Effector CD4-positive, alpha-beta T cell (primary cell): ENCODE data around the gene ZBTB49.
"Not testable (repeated sequence)": the region's sequence is repeated elsewhere in the genome, so short reads cannot be mapped to it uniquely, and the experiment has no call there.

Source experiments
- DNase-seq: peaks from one replicate; pipeline ENCODE4 v3.0.0-alpha.2; 2020

The ZBTB49 gene

DNA sequence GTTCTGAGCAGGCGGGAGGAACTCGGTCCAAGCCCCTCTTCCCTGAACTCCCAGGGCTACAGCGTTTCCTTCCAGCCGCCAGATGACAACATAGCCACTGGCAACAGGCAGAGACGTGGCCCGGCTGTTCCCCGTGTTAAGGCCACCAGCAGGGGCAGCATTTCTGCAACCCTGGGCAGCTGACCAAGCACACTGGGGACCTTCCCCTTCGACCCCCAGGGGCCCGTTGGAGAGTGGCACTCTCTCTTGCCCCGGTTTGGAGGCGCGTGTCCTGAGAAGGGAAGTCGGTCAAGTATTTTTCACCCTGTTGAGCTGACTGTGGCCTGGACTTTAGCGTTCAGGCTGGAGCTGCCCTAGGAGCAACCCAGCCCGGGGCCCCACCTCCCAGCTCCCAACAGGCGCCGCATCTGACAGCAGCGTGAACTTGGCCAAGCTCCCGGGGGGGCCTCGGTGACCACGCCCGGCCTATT lies 37.6 kb downstream of the ZBTB49 start:
- DNase-seq = no peak

GRCh38 chr4:4328206-4328605 lies 38.2 kb downstream of the ZBTB49 start:
- DNase-seq = no peak

GRCh38 chr4:4328840-4329239 lies 38.8 kb downstream of the ZBTB49 start:
- no peak for DNase-seq

- DNase-seq = no peak
Measured at GRCh38 chr4:4329496-4329895, 39.4 kb downstream of the ZBTB49 start.

- DNase-seq = no peak
Measured at GRCh38 chr4:4330794-4331193, 40.7 kb downstream of the ZBTB49 start.

DNA sequence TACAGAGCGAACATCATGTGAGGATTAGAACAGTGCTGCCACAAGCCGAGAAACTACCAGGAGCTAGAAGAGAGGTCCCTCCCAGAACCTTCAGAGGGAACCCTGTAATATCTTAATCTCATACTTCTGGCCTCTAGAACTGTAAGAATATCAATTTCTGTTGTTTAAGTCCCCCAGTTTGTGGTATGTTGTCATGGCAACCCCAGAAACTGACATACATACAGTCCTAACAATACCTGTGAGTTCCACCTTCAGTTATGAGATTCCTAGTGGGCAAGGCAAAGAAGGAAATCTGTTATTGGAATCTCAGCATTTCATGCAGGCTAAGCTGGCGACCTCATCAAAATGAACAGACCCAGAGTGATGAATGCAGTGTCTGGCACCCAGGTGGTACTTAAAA lies 42.5 kb downstream of the ZBTB49 start:
- no peak for DNase-seq

DNA sequence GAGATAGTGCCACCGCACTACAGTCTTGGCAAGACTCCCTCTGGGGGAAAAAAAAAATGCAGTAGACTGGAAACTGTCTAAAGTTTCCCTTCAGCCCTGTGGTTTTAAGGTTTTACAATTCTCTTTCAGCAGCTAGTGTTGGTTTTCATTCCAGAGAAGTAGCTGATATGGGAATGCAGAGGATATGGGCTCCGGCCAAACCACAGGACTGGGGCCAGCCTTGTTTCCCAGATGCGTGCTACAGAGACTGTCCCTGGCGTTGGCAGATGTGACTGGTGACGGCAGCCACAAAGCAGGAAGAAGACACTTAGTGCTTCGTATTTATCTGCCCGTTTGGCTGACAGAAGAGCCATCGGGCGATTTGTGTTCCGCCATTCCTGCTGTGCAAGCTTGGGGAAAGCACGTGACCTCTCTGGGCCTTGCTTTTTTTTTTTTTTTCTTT lies 43.2 kb downstream of the ZBTB49 start:
- no peak for DNase-seq

- DNase-seq = peak; percentile 66
Measured at GRCh38 chr4:4334798-4335520, 44.9 kb downstream of the ZBTB49 start.

DNA sequence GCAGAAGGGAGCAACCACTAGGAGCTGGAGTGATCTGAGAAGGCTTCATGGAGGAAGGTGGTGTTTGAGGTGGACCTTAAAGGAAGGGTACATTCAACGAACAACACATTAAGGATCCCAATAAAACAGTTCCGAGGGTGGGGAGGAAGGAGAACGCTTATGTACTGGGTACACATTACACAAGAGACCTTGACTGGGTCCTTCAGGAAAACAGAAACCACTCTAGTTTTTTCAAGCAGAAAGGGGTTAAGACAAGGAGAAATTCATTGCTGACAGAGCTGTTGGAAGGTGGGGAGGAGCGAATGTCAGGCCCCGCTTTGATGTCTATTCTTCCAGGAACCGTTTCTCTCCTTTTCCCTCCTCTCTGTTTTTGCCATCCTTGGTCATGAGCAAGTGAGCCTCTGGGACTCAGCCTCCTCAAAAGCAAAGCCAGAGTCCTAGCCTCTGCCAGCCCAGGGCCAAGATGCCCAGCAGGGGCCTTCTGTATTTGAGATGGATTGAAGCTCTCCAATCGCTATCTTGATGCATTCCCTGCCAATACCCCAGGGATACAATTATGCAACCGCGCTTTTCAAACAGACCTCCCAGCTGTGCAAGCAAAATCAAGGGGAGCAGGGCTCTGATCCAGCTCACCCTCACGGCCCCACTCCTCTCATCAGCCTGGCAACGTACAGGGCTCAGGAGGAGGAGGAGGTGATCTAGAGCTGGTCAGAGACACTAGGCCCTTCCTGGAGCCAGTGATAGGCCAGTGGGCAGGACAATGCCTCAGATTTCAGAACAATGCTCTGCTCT lies 48.4 kb downstream of the ZBTB49 start:
- DNase-seq = no peak

DNA sequence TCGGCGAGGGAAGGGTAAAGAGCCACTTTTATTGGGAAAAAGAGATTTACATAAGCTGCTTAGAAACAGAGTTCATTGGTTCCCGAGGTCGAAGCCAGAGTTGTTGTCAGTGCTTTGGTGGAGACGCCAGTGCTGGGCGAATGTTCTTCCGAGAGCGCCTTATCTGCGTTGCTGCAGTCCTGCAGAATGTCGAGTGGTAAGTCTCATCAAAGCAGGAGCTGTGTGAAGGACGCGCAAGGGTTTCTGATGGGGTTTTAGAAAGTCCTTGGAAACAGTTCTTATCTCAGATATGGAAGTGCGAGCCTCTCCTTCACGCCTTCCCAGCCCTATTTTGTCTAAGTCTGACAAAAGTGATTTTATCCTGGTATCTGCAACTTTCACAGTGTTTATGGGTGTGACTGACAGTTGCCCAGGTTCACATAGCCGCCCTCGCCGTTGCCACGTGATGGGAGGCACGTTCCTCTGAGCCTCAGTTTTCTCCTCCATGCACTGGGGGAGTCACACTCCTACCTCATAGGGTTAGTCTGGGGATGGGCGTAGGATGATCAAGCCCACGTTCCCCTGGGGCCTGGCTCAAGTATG lies 49.5 kb downstream of the ZBTB49 start:
- no peak for DNase-seq

DNA sequence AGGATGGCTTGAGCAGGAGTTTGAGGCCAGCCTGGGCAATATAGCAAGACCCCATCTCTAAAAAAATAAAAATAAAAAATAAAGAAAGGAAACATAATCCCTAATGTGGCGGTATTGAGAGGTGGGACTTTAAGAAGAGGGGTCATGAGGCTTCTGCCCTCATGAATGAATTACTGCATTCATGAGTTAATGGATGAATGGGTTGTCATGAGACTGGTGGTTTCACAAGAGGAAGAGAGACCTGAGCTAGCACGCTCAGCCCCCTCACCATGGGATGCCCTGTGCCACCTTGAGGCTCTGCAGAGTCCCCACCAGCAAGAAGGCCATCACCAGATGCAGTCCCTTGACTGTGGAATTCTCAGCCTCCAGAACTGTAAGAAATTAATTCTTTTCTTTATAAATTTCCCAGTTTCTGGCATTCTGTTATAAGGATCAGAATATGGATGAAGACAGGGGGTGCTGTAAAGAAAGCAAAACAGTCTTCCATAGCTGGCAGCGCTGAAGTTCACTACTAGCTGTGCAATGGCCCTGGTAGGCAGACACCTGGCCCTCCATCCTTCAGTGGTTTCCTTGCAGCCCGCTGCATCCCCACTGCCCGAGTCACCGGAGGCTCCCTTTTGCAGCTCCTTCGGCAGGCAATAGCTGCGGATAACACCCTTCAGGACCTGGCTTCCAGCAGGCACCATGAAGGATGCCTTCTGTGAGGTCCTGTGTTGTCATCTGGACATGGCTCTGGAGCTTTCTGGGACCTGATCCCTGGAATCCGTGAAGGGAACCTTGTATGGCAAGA lies 52.0 kb downstream of the ZBTB49 start:
- DNase-seq = no peak

DNA sequence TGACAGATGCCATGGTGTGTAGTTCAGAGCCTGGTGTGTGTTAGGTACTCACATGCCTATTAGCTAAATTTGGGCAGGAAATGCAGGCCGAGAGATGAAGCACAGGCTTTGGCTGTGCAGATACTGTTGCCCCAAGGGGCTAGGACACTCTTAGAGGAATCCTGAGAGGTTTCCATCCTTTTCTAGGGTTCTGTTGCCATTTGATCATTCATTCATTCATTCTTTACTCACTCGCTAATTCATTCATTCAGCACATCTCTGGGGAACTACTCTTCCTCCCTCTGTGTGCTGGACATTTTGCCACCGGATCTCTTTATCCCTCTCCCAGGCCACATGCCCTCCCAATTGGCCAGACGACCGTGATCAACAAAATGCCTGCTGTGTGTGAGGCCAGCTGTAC lies 53.0 kb downstream of the ZBTB49 start:
- DNase-seq = no peak

GRCh38 chr4:4344915-4345527 lies 55.0 kb downstream of the ZBTB49 start:
- no peak for DNase-seq

GRCh38 chr4:4347585-4347984 lies 57.5 kb downstream of the ZBTB49 start:
- no peak for DNase-seq

- not testable (repeated sequence) for DNase-seq
Measured at GRCh38 chr4:4348585-4348984, 58.5 kb downstream of the ZBTB49 start.

DNA sequence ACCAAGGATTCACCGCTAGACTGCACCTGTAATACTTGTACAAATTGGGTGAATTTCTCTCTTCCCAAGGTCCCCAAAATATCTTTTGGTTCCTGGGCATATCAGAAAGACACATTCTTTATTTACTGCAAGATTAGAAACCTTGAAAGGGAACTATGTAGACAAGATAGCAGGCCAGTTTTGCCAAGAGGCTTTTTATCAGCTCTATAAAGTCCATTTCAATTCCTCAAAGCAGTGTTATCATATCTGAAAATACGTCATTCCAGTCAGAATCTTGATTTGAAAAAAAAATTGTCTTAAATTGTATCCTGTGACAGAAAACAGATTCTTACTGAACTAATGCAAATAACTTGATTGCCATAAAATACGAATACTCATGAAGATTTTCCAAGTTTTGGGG lies 59.8 kb downstream of the ZBTB49 start:
- no peak for DNase-seq

GRCh38 chr4:4350909-4351308 lies 60.9 kb downstream of the ZBTB49 start:
- DNase-seq = no peak

GRCh38 chr4:4355302-4355701 lies 65.3 kb downstream of the ZBTB49 start:
- no peak for DNase-seq

DNA sequence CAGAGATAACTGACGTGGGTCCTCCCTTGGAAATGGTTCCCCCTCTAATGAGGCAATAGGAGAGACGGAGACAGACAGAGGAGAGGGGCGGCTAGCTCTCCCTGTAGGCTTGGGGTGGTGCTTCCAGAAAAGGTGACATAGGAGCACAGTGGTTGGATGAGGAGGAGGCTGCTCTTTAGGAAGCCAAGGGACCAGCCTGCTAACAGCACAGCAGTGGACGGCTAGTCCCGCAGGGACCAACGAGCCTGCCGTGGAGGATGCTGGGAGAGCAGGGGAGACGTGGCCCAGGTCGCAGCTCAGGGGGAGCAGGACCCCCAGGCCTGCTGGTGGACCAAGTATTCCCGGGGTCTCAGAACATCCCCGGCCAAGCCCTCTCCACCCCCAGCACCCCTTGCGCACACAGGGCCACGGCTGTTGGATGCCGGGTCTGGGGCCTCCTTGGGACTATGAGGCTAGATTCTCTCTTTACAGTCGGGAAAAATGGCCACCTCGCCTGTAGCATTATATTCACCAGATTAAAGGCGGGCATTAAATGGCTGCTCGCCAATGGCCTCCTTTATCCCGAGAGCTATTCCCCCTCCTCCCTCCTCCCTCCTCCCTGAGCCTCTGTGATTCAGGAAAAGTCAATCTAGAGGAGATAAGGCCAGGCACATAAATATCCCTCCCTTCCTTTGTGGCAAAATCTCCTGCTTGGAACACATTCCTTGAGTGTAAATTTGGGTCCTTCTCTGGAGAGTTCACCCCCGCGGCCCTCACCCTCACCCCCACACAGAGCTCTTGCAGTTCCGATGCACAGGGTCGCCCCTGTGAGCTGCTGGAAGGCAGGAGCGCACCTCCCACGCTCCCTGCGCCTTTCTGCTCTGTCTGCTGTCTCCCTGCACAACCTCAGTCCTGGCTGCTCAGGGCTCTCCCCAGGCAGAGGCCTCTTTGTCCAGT lies 66.3 kb downstream of the ZBTB49 start:
- DNase-seq = no peak

DNA sequence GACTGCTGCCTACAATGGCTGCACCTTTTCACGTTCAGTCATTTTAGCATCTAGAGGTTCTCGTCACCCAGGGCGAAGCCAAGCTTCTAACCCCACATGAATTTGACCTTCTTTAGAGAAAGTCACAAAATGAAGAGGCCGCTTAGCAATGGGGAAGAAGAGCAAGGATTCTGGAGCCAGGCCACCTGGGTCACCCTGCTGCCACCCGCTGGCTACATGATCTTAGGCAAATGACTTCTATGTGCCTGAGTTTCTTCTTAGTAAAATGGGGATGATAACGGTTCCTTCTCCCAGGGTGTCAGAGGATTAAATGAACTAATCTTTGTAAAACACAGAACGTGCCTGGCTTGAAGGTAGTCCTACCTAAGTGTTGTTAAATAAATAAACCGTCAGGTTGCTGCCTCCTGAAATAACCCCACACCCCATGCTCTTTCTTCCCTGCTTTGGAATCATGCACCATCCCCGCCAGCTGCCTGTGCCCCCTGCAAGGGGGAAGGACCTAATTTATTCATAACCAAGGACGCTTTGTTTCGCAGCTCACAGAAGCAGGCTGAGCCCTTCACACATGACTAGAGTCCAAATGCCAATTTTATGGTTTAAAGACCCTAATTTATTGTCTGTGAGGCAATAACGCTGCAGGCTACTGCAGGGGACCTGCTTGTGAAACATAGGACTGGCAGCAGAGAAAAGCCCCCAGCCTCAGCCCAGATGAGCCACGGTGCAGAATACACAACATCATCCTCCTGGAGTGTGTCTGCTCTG lies 68.2 kb downstream of the ZBTB49 start:
- DNase-seq = no peak

- no peak for DNase-seq
Measured at GRCh38 chr4:4361883-4362282, 71.8 kb downstream of the ZBTB49 start.
